NCI-H774 (cell line): ENCODE measurements around the gene BEND5.

Experiments used
- DNase-seq: peaks from one replicate; lab custom pipeline; 2025; lab: John Stamatoyannopoulos, UW

The BEND5 gene, protein sequence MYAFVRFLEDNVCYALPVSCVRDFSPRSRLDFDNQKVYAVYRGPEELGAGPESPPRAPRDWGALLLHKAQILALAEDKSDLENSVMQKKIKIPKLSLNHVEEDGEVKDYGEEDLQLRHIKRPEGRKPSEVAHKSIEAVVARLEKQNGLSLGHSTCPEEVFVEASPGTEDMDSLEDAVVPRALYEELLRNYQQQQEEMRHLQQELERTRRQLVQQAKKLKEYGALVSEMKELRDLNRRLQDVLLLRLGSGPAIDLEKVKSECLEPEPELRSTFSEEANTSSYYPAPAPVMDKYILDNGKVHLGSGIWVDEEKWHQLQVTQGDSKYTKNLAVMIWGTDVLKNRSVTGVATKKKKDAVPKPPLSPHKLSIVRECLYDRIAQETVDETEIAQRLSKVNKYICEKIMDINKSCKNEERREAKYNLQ

DNA sequence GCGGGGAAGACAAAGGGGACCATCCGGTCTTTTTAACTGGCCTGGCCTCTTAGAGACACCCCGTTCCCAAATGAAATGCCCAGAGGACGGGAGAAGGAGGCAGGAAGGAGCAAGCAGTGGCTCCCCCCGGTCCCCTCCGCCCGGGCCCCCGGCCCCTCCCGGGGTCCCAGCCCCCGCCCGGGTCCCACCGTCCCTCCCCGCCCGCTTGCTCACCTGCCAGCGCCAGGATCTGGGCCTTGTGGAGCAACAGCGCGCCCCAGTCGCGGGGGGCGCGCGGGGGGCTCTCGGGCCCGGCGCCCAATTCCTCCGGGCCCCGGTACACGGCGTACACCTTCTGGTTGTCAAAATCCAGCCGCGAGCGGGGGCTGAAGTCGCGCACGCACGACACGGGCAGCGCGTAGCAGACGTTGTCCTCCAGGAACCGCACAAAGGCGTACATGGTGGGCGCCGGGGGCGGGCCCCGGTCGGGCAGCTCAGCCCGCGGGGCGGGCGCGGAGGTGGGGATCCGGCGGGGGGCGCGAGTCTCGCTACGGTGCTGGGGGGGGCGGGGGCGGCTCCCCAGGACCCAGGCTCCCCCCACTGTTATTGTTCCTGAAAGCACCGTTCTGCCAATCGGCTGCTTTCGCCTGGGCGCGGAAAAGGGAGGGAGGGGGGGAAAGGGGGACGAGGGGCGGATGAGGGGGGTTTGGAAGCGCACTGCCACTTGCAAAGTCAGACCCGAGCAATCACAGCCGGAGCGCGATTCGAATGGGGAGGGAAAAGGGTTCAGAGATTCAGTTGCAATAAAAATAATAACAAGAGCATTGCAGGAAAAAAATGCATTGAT, at the start of gene BEND5:
Gene BEND5, minus strand, starts transcription at position 499 of the 826 bp plus-strand sequence. Its CDS starts 60 bp downstream, at position 439.
- DNase-seq: peak; percentile 76

DNA sequence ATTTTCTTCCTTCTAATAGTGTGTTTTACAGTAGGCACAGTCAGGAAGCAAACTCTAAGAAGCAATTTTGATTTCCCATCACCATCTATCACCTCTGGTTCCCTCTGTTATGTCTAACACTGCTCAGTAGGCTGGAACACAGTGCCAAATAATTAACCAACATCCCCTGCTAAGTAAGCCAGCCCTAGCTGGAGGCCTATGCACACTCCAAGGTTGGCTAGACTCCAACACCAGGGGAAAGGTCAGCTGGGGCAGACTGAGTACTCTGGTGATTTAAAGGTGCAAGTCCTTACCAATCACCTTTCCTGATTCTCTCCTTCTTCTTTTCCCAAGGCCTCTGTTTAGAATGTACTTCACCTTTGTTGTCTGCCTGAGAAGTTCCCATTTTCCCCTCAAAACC, 46.5 kb upstream of the BEND5 start:
- DNase-seq: peak; percentile 65

DNA sequence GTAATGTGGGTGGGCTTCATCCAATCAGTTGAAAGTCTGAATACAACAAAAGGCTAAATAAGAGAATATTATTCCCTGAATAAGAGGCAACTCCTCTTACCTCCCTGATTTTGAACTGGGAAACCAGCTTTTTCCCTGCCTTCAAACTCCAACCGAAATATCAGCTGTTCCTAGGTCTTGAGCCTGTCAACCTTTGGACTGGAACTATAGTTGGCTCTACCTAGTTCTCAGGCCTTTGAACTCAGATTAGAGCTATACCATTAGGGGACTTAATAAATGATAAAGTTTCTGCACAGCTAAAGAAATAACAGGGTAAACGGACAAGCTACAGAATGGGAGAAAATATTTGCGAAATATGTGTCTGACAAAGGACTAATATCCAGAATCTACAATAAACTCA, 43.8 kb upstream of the BEND5 start:
- DNase-seq: no peak

DNA sequence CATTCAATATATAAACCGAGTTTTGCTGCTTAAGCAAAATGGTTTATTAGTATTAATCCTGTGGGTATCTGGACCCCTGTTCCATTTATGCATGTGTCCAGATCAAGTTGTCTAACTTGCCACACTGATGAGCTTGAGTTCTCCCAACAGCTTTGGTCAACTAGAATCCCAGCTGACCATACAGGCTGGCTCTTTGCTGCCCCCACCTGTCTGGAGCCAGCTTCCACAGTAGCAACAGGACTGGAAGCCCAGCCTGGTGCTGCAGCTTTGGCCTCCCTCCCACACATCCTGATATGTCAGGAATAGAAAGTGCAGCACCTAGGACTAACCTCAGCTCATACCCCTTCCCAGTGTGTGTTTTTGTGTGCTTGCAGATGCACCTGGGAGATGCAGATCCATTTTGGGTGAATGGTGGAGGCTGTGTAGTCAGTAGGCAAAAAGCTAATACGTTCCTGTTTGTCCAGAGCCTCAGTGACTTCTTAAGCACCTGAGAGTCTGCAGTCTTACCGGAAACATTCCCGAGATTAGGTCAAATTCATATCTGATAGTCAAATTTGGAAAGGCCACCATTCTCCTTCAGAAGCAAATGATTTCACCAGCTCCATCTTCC, 40.9 kb upstream of the BEND5 start:
- DNase-seq: peak; percentile 64

DNA sequence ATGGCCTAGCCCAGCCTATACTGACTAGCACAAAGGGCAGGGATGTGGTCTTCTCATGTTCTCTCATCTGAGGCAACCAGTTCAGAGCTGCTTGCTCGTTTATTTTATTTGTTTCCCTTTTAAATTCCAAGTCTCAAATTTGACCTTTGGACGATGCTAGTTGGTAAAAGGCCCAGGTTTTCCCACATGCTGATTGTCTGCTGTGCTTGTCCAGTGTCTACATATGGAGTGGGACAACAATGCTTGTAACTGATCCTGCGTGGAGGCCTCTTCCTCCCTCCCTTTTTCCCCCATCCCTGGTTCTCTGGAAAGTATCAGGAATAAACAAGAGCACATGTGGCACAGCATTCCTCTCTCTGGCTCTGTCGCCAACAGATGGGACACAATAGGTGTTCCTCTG, 34.0 kb upstream of the BEND5 start:
- DNase-seq: no peak

DNA sequence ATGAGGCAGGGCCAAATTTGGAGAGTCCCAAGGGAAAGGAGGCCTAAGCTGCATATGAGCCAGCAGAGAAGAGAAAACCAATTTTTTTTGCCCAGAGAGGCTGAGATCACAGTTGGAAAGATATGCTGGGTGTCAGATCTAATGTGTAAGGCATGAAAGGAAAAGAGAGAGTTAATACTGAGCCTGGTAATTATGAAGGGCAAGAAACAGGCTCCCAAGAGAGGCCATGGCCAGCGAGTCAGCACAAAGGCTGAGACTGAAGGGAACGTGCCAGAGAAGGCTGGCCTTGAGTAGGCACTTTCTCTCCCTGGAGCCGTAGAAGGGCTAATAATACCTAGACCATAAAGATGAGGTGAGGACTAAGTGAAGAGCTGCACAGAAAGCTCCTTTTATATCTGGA, 31.8 kb upstream of the BEND5 start:
- DNase-seq: no peak

DNA sequence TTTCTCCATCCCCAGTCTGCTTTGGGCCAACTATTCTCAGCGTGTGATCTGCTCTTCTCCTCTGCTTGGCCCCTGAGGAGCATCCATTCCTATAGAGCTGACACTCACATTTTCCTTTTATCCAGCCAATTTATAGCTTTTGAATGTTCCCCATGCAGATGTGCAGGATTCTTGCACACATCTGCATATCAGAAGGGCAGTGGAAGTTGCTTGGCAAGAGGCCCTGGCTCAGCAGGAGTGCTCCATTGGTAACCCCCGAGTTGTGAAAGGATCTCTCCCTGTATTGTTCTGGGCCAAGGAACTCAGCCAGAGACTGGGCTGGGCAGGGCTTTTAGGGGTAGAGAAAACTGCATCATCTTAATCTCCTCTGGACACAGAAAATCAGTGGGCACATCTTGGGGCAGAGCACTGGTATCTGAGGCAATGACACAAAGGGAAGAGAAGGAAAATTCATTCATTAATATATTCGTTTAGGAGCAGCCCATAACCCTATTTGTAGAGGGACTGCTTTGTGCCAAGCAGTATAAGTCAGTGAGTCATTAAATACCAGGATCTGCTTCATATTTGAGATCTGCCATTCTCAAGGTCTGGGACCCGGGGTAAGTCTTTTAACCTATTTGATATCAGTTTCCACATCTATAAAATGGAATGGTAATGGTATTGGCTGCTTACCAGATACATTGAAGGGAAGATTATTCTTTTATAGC, 31.0 kb upstream of the BEND5 start:
- DNase-seq: no peak

DNA sequence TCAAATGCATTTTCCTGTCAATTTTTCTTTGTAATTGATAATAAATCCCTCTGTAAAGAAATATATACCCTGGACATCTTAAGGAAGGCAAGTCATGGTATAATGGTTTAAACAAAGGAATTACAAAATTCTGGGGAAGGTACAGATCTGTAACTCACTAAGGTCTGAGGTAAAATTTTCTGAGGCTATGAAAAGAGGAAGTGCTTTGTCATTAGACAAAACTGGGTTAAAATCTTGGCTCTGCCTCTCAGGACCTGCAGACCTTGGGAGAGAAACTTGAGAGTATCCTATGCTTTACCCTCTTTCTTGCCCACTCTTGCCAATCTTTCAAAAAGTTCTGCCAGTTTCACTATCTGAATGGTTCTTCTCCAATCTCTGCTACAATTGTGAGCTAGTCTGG, 26.8 kb upstream of the BEND5 start:
- DNase-seq: no peak

DNA sequence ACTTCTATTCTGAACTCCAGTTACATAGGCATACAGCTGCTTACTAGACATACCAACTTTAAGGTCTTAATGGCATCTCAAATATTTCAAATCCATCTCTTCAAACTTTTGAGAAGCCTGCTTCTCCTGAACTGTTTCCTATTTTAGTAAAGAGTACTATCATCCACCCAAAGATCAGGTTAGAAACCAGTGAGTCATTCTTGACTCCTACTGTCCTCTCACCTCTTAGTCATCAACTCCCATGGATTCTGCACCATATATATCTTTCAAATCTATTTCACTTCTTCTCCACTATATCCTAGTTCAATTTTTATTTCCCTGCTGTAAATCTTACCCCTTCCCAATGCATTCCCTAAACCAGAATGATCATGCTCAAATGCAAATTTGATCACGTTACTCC, 18.1 kb upstream of the BEND5 start:
- no peak for DNase-seq

DNA sequence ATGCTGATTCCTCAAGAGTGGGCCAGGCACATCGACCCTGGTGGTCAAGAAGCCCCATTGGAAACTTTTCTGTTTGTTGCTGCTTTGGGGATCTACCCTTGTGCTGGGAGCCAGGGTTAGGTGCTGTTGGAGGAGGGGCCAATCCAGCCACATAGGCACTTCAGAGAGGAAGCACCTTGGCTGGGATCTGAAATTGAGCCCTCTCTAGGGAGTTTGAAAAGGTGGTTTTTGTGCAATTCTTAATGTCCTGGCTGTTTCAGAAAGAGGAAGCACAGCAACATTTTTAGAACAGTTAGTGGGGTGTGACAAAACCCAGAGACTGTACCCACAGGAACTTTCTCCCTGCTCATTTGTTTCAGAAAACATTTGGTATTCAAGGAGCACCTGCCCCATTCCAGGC, 17.2 kb upstream of the BEND5 start:
- DNase-seq: no peak

DNA sequence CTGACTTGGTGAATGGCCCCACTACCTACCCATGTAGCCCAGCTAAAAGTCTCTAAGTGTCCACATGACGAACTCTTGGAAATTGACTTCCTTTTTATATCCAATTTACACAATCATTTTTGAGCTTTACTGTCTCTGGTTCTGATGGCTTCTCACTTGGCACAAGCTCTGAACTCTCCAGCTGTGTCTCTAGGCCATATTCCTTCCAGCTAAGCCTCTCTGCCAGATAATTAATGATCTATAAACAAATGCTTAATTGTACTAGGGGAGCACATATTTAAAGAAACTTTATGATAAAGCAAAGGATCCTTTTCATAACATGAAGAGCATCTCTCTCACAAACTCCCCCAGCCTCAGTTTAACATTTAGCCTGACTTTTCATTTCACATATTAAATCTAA, 16.3 kb upstream of the BEND5 start:
- DNase-seq: peak; percentile 20

DNA sequence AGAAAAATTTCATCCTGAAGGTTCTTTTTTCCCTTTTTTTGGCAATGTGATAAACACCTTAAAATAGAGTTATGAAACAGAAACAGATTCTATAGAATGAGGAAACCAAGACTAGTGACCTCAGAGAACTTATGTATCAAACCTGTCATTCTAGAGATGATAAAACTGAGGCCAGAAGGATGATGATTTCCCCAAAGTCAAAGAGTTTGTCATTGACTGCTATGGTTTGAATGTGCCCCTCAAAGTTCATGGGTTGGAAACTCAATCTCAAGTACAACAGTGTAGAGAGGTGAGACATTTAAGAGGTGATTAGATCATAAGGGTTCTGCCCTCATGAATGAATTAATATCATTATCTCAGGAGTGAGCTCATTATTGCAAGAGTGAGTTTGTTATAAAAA, 13.7 kb upstream of the BEND5 start:
- no peak for DNase-seq

DNA sequence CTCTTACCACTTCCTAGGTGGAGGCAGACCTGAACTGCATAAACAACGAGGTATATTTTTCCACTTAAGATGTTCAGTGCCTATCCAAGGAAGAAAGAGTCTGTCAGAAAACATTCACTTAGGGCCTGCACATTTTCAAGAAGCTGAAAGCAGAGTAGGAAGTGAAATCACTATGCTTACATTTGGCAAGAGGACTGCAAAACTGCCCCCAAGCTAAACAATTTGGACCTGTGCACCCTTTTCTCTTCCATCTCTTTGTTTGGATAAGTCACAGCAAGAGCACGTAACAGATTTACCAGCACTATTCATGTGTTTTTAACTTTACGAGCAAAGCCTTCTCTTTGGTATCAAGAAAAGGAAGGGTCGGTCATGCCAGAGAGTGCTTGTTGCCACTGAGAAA, 13.2 kb upstream of the BEND5 start:
- no peak for DNase-seq

DNA sequence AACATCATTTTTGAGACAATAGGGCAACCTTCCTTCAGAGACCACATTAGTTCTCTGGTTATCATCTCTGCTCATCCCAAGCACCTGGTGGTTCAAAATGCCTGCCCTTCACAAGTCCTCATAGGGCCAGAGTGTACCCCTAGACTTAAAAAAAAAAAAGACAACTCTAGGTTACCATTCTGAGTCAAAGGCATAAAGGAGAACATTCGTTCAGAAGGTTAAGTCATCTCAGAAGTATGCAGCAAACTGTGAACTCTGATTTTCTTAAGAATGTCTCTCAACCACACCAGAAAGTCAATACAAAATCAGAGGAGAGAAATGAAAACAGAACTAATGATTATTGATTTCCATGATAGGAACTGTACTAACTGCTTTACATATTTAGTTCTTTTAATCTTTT, 9.2 kb upstream of the BEND5 start:
- DNase-seq: no peak

DNA sequence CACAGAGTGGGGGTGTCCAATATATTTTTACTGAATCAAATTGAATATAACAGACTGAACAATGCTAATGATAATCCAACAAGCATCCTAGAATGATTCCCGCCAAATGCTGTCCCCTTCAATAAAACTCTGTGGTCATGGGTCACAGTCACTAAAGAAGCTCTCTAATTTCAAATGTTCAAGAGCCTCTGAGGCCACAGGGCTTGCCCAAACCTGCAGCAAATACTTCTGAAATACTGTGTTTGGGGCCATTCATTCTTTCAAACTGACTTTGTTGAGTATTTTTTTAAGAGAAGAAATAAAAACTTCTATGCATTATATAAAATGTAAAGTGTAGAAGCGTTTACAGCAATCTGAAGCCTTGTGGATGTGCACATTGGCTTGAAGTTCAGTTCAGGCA, 7.6 kb upstream of the BEND5 start:
- no peak for DNase-seq

DNA sequence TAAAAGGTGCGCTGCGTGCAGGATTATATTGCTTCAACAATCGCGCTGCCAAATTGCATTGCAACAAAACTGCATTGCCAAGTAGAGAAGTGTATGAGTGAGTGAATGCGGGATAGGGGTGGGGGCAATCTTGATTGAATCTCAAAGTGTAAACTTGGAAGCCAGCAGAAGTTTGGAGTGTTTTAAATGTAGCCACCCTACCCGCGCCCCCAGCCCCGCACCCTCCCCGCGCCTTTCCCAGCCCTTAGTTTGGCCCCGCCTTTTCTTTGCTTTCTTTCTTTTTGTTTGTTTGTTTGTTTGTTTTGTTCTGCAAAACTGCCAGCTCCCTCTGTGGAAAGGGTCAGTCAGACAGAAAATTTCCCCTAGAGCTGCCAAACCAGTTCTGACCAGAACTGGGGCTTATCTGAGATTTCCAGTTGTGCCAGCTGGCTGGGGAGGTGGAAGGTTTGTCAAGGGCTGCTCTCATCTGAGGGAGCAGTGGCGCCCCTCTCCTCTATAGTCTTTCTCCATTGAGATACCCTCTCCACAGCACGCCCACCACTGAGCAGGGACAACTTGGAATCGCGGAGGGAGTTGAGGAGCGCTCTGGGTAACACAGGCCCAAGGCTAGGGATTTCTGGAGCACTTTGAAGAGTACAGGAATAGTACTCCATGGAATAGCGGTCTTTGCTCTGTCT, 666 bp upstream of the BEND5 start:
- DNase-seq: peak; percentile 35

DNA sequence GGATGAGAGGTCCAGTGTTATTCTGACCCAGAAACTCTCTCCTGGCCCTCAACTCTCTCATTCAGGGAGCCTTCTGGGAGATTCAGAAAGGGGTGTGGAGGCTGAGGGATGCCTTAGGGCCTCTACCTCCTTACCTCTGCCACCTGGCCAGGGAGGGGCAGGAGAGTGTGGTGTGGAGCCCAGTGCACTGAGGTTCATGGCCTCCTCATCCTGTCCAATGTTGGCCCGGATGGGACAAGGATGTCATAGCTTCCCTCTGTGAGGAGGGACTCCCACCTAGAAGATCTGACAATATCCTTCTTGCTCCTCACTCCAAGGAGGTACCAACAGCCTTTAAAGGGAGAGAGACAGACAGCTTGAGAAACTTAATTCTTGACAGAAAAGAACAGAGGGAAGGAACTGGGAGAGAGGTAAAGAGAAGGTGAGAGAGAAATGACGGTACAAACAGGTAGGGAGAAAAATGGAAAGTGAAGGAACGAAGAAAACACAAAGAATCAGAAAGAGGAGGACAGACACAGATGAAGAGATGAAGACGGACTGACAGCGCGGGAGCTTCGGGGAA, 779 bp downstream of the BEND5 start:
- DNase-seq: no peak

DNA sequence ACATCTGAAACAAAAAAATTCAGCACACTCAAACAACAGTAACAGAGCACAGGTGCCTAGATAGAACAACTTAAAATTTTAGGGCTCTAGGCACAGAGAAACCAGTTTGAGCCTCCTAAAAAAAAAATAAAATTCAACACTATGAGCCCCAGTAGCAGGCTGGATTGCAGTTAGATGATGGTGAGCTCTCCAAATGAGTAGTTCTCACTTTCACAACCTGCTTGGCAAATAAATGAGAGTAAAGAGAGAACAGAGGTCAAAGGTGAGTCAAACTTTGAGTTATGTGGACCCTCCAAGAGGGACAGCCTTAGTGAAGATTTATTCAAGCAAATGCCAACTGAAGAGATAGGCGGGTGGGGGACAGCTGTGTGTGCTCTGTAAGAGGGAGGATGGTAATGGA, 3.6 kb downstream of the BEND5 start:
- no peak for DNase-seq

DNA sequence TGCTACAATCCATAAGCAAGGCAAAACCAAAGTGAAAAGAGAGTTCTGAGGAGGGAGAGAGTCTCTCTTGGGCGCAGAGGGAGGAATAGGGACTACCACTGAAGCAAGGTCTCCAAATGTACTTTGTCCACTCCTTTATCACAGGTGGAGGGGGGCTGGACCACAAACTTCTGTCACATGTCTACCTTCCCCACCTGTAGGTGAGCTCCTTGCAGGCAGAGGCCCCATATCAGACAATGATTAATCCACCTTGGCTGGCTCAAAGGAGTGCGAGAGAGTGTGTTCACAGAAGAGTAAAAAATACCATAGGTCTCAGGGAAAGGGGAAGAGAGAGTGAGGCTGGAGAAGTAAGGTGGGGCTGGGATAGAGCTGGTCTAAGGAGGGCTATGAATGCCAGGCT, 4.5 kb downstream of the BEND5 start:
- DNase-seq: no peak

DNA sequence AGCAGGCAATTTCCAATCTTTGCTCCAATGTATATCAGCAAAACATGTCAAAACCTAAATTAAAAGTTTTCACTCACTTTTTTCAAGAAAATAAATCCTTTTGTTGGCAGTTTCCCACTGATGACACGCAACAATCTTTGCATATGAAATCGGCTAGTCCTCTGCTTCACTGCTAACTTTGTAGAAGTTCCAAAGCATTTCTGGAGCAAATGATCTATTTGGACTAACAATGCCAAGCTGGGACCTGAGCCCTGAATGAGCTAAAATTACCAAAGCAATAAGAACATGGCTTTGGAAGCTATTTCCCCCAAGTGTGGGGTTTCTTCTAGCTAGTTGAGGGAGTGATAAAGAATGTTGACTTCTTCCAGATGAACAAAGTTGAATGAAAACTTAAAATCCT, 5.1 kb downstream of the BEND5 start:
- DNase-seq: no peak

DNA sequence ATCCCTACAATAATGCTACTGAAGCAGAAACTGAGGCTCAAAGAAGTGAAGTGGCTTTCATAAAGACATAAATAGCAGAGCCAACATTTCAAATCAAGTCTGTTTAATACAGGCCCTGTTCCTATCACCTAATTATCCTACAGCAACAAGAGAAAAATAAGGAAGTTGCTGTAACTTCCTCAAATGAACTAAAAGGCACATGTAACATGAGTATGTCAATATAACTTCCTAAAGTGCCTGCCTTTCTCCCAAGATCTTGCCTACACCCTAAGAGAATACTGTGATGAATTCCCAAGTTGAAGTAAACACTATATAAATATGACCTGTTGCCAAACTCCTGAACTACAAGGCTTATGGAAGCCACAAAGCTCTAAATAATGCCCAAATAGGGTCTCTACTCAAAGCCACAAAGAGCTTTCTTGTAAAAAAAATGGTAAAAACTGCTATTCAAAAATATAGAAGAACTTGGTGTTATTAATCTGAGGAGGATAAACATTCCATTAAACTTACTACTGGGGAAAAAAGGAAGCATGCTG, 8.6 kb downstream of the BEND5 start:
- DNase-seq: no peak
